Fibroblast of skin of right biceps (primary cell): ENCODE data around the gene RBM46.
A peak's percentile ranks its signal among the peaks of the same experiment; 100 is the strongest.
"Not testable (repeated sequence)": the region's sequence is repeated elsewhere in the genome, so short reads cannot be mapped to it uniquely, and the experiment has no call there.

Experiments
- DNase-seq: peaks from one replicate; pipeline ENCODE4 v3.0.0-alpha.2; 2013

The RBM46 gene

DNA sequence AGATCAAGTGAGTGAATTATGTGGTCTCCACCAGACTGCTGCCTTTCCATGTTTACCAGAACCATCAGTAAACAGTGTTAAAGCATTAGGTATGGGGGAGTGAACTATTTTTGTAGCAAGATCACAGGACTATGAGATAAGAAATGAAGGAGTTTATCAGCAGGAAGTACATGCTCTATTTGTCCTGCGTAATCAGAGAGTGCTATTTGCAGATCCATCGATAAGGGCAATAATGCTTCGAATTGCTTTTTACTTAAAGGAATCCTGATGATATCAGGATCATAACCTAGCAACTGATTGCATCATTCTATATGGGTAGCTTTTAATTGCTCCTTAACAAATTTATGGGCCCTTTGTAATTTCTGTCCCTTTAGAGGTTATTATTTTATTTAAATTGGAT, 57.1 kb downstream of the RBM46 start:
- no peak for DNase-seq

GRCh38 chr4:154838694-154839093, 57.6 kb downstream of the RBM46 start:
- no peak for DNase-seq

DNA sequence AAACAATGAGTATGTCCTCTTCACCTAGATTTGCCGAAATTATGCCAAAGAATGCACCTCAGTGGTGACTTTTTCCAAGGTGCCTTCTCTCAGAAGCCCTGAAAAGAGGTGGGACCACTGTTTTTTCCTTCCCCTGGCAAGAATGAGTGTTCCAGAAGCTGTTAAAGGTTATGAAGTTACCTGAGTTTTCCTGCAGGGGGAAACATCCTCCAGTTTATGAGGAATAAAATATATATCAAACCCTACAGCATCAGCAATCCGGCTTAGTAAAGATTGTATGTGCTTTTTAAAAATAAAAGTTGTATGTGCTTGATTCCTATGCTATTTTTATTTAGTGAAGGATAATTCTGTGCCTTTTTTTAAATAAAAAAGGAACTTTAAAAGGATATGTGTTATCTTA, 73.3 kb downstream of the RBM46 start:
- DNase-seq, result peak; percentile 2

- DNase-seq, result no peak
Observed at GRCh38 chr4:154858166-154858565, 77.1 kb downstream of the RBM46 start.

DNA sequence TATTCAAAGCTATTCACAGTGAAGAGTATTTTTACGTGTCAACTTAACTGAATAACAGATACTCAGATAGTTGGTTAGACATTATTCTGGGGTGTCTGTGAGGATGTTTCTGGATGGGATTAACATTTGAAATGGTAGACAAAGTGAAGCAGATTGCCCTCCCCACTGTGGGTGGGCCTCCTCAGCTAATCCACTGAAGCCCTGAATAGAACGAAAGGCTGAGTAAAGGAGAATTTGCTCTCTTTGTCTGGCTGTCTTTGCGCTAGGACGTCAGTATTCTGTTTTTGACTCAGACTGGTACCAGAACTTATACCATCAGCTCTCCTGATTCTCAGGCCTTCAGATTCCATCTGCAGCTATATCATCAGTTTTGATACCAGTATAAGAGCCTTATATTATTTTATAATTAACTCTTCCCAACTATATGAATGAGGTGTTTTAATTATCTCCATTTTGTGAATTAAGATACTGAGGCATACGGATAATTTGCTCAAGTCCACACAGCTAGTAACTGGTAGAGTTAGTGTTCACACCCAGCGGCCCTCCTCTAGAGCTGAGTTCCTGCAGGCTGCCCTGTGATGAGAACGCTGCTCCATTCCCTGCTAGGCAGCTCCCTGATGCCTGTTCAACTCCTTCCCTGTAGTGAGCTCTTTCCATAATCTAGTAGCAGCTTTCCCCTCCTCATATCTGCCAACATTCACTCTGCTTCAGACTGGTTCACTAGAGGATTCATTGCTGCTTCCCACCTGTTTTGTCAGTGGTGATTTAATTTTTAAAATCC, 87.5 kb downstream of the RBM46 start:
- DNase-seq, result no peak

DNA sequence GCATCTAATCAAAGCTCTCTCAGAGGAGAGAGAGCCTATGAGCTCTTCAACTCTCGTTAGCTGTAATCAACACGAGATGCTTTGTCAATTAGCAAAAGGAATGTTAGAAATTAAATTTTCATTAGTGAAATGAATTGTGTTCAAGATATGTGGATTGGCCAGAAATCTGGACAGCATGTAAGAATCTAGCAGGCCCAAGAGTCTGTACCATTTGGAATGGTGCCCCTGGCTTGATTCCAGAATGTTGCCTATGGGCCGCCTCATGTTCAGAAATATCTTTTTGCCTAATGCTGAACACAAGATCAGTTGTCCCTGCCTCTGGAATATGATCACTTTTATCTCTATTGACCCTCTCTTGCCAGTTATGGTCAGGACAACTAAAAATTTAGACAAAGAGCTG, 88.2 kb downstream of the RBM46 start:
- no peak for DNase-seq

- DNase-seq, result no peak
Observed at GRCh38 chr4:154872198-154872597, 91.1 kb downstream of the RBM46 start.

GRCh38 chr4:154874049-154874448, 93.0 kb downstream of the RBM46 start:
- not testable (repeated sequence) for DNase-seq

DNA sequence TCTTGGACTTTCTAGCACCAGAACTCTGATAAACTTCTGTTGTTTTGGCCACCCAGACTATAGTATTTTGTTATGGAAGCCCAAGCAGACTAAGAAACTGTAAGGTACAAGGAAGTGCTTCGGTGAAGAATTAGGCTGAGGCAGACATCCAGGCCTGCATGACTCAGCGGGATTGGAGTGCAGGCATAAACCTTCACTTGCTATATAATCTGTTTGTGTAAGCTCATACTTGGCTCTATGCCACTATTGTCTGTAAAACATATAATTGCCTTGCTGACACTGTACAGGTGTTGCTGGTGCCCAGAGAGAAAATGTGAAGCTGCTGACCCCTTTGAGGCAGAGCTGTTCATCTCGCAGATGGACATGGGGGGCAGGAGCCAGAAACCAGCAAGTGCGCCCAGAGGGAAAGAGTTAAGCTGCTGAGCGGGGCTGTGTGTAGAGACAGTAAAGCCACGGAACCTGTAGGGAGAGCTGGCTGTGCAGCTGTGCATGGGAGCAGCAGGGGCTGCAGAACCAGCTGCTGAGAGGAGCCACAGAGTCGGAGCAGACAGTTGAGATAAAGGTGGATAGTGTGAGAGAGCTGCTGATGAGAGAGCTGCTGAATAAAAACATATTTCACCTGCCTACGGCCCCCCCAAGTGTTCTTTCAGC, 96.2 kb downstream of the RBM46 start:
- DNase-seq, result peak; percentile 10
